Neural crest cell (in vitro differentiated cells): ENCODE data around the gene TMEM135. TPM values are rescaled to one million over a fixed set of nuclear protein-coding genes. Genes with fewer than 3 reads are reported as not detected.
A peak's percentile ranks its signal among the peaks of the same experiment; 100 is the strongest.

ENCODE experiments used
- DNase-seq: peaks from one replicate; pipeline ENCODE4 v3.0.0; 2021; ENCODE audit warnings: low read depth, mixed read lengths, low spot score
- H3K27ac Mint-ChIP-seq: one replicate; pipeline ENCODE4 v1.8.0; 2021; ENCODE audit warnings: mild to moderate bottlenecking, mixed read lengths; ENCODE audit not compliant: unreplicated experiment
- H3K27me3 Mint-ChIP-seq: 2 replicates; pipeline ENCODE4 v1.8.0; 2021; ENCODE audit warnings: low read depth, mild to moderate bottlenecking, mixed read lengths
- H3K36me3 Mint-ChIP-seq: 2 replicates; pipeline ENCODE4 v1.8.0; 2021; ENCODE audit warnings: low read depth, mild to moderate bottlenecking, mixed read lengths
- H3K4me1 Mint-ChIP-seq: 2 replicates; pipeline ENCODE4 v1.8.0; 2021; ENCODE audit warnings: mixed read lengths
- H3K4me3 Mint-ChIP-seq: one replicate; pipeline ENCODE4 v1.8.0; 2021; ENCODE audit warnings: mild to moderate bottlenecking, mixed read lengths
- H3K9me3 Mint-ChIP-seq: 2 replicates; pipeline ENCODE4 v1.8.0; 2021; ENCODE audit warnings: mixed read lengths
- total RNA-seq: library from RNA; stranded (reverse); gene quantifications from 2 replicates; pipeline ENCODE4 v1.2.1, GENCODE V29; 2021
- TF ChIP-seq, protein P1 (sequence below): fragments of 200-600 bp; sonication (generic); conservative IDR thresholded peaks from 2 replicates; pipeline ENCODE4 v1.5.0; 2021; ENCODE audit warnings: antibody characterized with exemption, mild to moderate bottlenecking

The TMEM135 gene
- total RNA-seq, 1 donor from 2014 or later = 39.5 TPM

DNA sequence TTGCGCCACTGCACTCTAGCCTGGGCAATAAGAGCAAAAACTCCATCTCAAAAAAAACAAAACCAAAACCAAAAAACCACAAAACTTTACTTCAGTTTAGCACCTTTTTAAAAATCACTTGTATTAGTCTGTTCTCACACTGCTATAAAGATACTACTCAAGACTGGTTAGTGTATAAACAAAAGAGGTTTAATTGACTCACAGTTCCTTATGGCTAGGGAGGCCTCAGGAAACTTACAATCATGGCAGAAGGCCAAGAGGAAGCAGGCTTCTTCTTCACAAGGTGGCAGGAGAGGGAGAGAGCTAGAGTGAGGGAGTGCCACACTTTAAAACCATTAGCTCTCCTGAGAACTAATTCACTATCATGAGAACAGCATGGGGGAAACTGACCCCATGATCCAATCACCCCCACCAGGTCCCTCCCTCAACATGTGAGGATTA, 261.3 kb downstream of the TMEM135 start:
- H3K4me1 Mint-ChIP-seq = peaks cover 33% of the 10 kb centered on the region

DNA sequence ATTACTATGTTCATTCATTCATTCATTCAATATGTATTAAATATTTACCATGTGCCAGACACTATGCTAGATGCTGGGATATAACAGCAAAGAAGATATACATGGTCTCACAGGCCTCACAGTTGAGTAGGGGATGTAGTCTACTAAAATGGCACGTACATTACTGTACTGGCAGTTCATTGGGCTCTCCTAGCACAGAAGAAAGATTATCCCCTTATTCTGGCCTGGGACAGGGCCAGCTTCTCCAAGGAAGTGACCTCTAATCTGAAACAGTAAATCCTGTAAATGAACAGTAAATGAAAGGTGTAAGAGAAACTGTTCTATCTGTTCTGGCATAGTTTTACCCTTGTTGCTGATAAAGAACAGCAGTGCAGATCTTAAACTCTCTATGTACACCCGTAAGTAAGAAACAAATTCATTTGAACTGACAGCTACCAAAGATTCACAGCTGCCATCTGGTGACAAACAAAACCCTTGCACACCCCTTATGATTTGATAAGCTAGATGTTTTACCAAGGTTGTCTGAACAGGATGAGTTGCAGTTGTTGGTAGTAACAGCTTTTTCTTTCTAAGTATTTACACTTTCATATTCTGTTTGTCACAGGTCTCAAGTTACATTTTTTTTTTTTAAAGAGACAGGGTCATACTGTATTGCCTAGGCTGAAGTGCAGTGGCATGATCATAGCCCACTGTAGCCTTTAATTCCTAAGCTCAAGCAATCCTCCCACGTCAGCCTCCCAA, 263.1 kb downstream of the TMEM135 start:
- H3K9me3 Mint-ChIP-seq = no peaks in the 10 kb centered on the region
- H3K4me3 Mint-ChIP-seq = no peak overlapping the region
- peaks cover 36% of the 10 kb centered on the region for H3K4me1 Mint-ChIP-seq
- DNase-seq = no peak
- no peak overlapping the region for H3K27ac Mint-ChIP-seq
- TF ChIP-seq, protein P1, sequence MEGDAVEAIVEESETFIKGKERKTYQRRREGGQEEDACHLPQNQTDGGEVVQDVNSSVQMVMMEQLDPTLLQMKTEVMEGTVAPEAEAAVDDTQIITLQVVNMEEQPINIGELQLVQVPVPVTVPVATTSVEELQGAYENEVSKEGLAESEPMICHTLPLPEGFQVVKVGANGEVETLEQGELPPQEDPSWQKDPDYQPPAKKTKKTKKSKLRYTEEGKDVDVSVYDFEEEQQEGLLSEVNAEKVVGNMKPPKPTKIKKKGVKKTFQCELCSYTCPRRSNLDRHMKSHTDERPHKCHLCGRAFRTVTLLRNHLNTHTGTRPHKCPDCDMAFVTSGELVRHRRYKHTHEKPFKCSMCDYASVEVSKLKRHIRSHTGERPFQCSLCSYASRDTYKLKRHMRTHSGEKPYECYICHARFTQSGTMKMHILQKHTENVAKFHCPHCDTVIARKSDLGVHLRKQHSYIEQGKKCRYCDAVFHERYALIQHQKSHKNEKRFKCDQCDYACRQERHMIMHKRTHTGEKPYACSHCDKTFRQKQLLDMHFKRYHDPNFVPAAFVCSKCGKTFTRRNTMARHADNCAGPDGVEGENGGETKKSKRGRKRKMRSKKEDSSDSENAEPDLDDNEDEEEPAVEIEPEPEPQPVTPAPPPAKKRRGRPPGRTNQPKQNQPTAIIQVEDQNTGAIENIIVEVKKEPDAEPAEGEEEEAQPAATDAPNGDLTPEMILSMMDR = no peak
- H3K36me3 Mint-ChIP-seq = peaks cover 7% of the 10 kb centered on the region
- no peaks in the 10 kb centered on the region for H3K27me3 Mint-ChIP-seq

More for the DNA sequence above, 261.3 kb downstream of the TMEM135 start:
- no peaks in the 10 kb centered on the region for H3K9me3 Mint-ChIP-seq
- no peak overlapping the region for H3K4me3 Mint-ChIP-seq
- no peak for DNase-seq
- H3K36me3 Mint-ChIP-seq = peaks cover 7% of the 10 kb centered on the region
- TF ChIP-seq, protein P1 = no peak
- H3K27me3 Mint-ChIP-seq = no peaks in the 10 kb centered on the region
- no peak overlapping the region for H3K27ac Mint-ChIP-seq

DNA sequence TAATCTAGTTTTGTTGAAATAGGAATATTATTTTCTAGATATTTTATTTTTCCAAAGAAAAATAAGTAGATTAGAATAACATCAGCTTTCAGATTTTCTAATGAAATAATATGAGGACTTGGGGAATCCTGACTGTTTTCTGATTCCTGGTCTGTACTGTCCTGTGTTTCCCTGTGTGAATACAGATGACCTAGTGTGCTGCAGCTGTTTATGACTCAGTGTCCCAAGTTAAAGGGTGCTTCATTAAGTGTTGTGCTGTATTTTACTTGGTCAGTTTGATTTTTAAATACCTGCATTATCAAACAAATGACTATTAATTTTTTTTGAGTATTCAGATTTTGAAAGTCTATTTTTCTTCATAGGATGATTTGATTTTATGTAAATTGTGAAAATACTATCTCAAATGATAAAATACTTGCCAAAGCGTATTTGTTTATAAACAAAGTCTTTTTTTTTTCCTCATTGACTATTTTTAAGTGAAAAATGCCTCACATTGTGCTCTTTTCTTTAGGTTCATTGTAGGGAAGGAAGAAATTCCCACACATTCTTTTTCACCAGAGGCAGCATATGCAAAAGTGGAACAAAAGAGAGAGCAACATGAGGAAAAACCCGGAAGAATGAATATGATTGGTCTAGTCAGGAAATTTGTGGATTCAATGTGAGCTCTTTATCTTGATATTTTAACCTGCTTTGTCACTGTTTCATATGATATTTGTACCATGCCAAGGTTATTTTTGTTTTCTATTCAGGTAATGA, 264.2 kb downstream of the TMEM135 start:
- Mint-ChIP-seq H3K27ac (peak overlapping the region; percentile 43), H3K4me1 (peaks cover 30% of the 10 kb centered on the region), H3K27me3 (no peaks in the 10 kb centered on the region), H3K4me3 (no peak overlapping the region), H3K9me3 (no peaks in the 10 kb centered on the region), H3K36me3 (peaks cover 7% of the 10 kb centered on the region)
- DNase-seq = no peak
- TF ChIP-seq, protein P1 = no peak

DNA sequence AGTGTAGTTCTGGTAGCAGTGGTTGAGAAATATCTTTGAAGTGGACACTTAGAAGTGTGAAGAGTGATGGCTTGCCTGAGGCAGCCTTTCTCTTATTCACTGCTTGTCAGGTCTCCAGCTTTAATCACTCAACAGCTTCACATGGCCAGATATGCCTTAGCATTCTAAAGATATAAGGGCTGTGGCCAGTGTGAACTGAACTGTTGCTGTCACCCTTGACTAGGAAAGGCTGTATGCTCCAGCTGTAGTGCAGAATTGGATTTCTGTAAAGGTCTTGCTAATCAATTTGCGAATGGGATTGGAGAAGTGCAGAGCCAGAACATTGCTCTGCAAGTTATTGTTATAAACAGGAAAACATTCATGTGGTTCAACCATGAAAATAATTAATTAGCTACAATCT, 266.7 kb downstream of the TMEM135 start:
- peaks cover 25% of the 10 kb centered on the region for H3K4me1 Mint-ChIP-seq
- H3K4me3 Mint-ChIP-seq = no peak overlapping the region
- no peaks in the 10 kb centered on the region for H3K9me3 Mint-ChIP-seq
- DNase-seq = no peak
- no peaks in the 10 kb centered on the region for H3K27me3 Mint-ChIP-seq
- no peak overlapping the region for H3K27ac Mint-ChIP-seq
- H3K36me3 Mint-ChIP-seq = peaks cover 7% of the 10 kb centered on the region
- TF ChIP-seq, protein P1 = no peak

DNA sequence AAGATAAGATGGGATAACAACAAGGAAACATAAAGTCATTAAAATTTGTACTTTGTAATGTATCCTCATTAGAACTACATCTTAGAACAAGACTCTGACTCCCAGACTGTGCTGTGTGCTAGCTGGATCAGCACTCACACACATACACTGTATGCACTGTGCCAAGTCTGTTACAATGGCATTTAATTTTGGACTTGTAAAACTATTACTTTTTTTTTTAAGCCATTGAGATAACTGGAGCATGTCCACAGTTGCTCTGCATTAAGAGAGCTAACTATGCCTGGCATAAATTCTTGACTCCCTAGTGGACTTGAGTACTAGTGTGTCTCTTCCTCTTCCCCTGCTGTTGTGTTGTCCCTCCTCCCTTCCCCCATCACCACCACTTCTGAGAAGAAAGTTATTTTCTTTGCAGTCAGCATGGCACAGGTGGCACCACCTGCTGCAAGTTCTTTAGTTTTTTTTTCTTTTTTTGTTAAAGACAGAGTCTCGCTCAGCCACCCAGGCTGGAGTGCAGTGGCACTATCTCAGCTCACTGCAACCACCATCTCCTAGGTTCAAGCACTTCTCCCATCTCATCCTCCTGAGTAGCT, 268.6 kb downstream of the TMEM135 start:
- TF ChIP-seq, protein P1 = no peak
- H3K27ac Mint-ChIP-seq = no peak overlapping the region
- H3K27me3 Mint-ChIP-seq = no peaks in the 10 kb centered on the region
- peaks cover 10% of the 10 kb centered on the region for H3K36me3 Mint-ChIP-seq
- no peaks in the 10 kb centered on the region for H3K9me3 Mint-ChIP-seq
- no peak overlapping the region for H3K4me3 Mint-ChIP-seq
- peaks cover 23% of the 10 kb centered on the region for H3K4me1 Mint-ChIP-seq
- no peak for DNase-seq
